HG02678 (cell line): ENCODE results near the gene RCBTB1.
"Not testable (repeated sequence)": the region's sequence is repeated elsewhere in the genome, so short reads cannot be mapped to it uniquely, and the experiment has no call there.

Source experiments
- ATAC-seq: cut with Tn5 transposase; IDR thresholded peaks from one replicate; pipeline ENCODE4 v1.9.1; 2021; ENCODE audit warnings: mild to moderate bottlenecking, moderate library complexity; ENCODE audit not compliant: unreplicated experiment

The RCBTB1 gene

GRCh38 chr13:49524740-49525501 is 60.4 kb downstream of the RCBTB1 start:
- ATAC-seq = no peak

GRCh38 chr13:49521224-49521623 is 64.1 kb downstream of the RCBTB1 start:
- ATAC-seq = no peak

GRCh38 chr13:49517461-49517860 is 67.9 kb downstream of the RCBTB1 start:
- ATAC-seq = no peak

GRCh38 chr13:49516467-49516866 is 68.9 kb downstream of the RCBTB1 start:
- ATAC-seq = no peak

- no peak for ATAC-seq
Observed at GRCh38 chr13:49512578-49512977, 72.8 kb downstream of the RCBTB1 start.

- ATAC-seq = no peak
Observed at GRCh38 chr13:49503951-49504350, 81.4 kb downstream of the RCBTB1 start.

- no peak for ATAC-seq
Observed at GRCh38 chr13:49502954-49503353, 82.4 kb downstream of the RCBTB1 start.

GRCh38 chr13:49499889-49500660 is 85.3 kb downstream of the RCBTB1 start:
- ATAC-seq = no peak

- no peak for ATAC-seq
Observed at GRCh38 chr13:49498206-49498605, 87.2 kb downstream of the RCBTB1 start.

- ATAC-seq = no peak
Observed at GRCh38 chr13:49497272-49497671, 88.1 kb downstream of the RCBTB1 start.

GRCh38 chr13:49496837-49497236 is 88.5 kb downstream of the RCBTB1 start:
- ATAC-seq = not testable (repeated sequence)

GRCh38 chr13:49495783-49496762 is 89.3 kb downstream of the RCBTB1 start, which contains the start of gene PHF11:
Gene PHF11, plus strand, starts transcription at chr13:49495953. Its CDS starts 49 bp downstream, at chr13:49496002.
- ATAC-seq = peak; percentile 84

- no peak for ATAC-seq
Observed at GRCh38 chr13:49494645-49495044, 90.7 kb downstream of the RCBTB1 start.

- no peak for ATAC-seq
Observed at GRCh38 chr13:49488563-49488962, 96.8 kb downstream of the RCBTB1 start.
